Bronchial epithelial cell (primary cell): Measurements from ENCODE around the gene HOXA6. TPM values are rescaled to one million over a fixed set of nuclear protein-coding genes. Genes with fewer than 3 reads are reported as not detected.

ENCODE experiments used
- DNase-seq: peaks from one replicate; pipeline ENCODE4 v3.0.0-alpha.2; 2010; ENCODE audit warnings: low read depth
- FAIRE-seq: peaks from 2 replicates; lab custom pipeline; 2011; peaks lifted over from hg19 to GRCh38; lab: Jason Lieb, UNC
- H3K27me3 ChIP-seq: 2 replicates; pipeline ENCODE4 v1.5.1; 2011; ENCODE audit warnings: low read length; ENCODE audit not compliant: control insufficient read depth, insufficient read depth
- H3K36me3 ChIP-seq: 2 replicates; pipeline ENCODE4 v1.5.1; 2011; ENCODE audit warnings: low read length; ENCODE audit not compliant: control insufficient read depth, insufficient read depth
- H3K4me3 ChIP-seq: 2 replicates; pipeline ENCODE4 v1.5.1; 2011; ENCODE audit warnings: mild to moderate bottlenecking, low read depth, low read length, control low read depth
- total RNA-seq: library from RNA; depleted of rRNA; stranded (reverse); fragments of >200 nt; gene quantifications from 2 replicates; pipeline ENCODE4 v1.2.1, GENCODE V29; 2014
- TF ChIP-seq, protein P1 (sequence below): IDR thresholded peaks from 2 replicates; pipeline ENCODE4 v1.5.1; 2011; ENCODE audit warnings: mild to moderate bottlenecking, moderate library complexity, low read length, control low read depth, inconsistent platforms; ENCODE audit not compliant: insufficient read depth, severe bottlenecking

The HOXA6 gene
- total RNA-seq, 1 donor from 2014 or later: 0.53 TPM

DNA sequence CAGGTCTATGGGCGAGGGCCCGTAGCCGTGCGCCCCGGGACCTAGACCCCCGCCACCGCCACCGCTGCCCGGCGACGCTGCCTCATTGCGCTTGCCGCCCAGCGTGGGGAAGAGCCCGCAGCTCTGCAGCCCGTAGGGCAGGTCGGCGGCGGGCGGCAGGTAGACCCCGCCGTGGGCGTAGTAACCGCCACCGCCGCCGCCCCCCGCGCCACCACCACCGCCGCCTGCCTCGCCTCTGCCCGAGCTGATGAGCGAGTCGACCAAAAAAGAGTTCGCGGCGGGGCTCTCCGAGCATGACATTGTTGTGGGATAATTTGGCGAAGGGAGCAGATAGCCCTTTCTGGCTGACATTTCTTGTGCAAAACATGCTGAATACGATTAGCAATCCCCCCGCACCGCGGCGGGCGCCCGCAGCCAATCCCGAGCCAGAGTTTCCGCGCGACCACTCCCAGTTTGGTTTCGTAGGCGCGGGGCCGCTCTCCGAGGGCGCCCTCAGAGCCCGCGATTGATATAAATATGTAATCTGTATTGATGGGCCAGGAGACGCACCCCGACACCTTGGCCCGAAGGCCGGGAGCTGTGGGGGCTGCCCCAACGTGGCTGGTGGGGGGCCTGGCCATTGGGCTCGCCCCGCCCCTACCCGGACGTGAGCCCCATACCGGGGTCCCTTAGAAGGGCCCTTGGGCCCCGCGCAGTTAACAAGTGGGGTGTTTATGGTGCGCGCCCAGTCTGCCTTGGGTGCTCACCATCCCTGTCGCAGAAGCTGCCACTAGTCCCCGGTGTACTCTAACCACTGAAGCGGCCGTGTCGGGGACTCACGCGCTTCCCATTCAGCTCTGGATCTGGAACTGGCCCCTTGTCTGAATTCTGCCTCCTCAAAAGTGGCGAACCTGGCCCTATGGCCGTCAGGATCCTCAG, 26.6 kb upstream of the HOXA6 start, which contains the start of gene HOXA10:
HOXA10 (minus strand) TSS at position 365 of the 918 bp plus-strand sequence; CDS start at position 351, 14 bp downstream.
- DNase-seq (no peak), FAIRE-seq (no peak)
- H3K27me3 ChIP-seq: peaks cover 70% of the 10 kb centered on the region
- TF ChIP-seq, protein P1, sequence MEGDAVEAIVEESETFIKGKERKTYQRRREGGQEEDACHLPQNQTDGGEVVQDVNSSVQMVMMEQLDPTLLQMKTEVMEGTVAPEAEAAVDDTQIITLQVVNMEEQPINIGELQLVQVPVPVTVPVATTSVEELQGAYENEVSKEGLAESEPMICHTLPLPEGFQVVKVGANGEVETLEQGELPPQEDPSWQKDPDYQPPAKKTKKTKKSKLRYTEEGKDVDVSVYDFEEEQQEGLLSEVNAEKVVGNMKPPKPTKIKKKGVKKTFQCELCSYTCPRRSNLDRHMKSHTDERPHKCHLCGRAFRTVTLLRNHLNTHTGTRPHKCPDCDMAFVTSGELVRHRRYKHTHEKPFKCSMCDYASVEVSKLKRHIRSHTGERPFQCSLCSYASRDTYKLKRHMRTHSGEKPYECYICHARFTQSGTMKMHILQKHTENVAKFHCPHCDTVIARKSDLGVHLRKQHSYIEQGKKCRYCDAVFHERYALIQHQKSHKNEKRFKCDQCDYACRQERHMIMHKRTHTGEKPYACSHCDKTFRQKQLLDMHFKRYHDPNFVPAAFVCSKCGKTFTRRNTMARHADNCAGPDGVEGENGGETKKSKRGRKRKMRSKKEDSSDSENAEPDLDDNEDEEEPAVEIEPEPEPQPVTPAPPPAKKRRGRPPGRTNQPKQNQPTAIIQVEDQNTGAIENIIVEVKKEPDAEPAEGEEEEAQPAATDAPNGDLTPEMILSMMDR: no peak
- H3K36me3 ChIP-seq: no peaks in the 10 kb centered on the region
- H3K4me3 ChIP-seq: no peak within 1 kb of the TSS

DNA sequence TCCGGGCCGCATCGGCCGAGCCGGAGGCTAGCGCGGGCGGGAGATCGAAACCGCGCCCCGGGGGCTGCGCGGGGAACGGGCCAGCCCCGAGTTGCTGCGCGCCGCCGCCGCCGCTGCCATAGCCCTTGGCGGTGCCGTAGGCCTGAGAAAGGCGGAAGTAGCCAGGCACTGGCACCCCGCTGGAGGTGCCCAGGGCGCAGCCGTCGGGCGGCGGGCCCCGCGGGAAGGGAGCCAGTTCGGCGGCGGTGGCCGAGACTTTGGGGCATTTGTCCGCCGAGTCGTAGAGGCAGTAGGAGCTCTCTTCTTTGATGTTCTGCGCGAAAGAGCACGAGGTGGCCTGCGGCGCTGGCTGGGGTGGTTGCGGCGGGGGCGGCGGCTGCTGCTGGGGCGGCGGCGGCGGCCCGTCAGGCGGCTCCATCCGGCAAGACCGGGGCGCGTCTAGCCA, 26.0 kb upstream of the HOXA6 start:
- TF ChIP-seq, protein P1: no peak
- DNase-seq (no peak), FAIRE-seq (no peak)
- H3K27me3 ChIP-seq: peaks cover 72% of the 10 kb centered on the region
- no peaks in the 10 kb centered on the region for H3K36me3 ChIP-seq
- no peak overlapping the region for H3K4me3 ChIP-seq

DNA sequence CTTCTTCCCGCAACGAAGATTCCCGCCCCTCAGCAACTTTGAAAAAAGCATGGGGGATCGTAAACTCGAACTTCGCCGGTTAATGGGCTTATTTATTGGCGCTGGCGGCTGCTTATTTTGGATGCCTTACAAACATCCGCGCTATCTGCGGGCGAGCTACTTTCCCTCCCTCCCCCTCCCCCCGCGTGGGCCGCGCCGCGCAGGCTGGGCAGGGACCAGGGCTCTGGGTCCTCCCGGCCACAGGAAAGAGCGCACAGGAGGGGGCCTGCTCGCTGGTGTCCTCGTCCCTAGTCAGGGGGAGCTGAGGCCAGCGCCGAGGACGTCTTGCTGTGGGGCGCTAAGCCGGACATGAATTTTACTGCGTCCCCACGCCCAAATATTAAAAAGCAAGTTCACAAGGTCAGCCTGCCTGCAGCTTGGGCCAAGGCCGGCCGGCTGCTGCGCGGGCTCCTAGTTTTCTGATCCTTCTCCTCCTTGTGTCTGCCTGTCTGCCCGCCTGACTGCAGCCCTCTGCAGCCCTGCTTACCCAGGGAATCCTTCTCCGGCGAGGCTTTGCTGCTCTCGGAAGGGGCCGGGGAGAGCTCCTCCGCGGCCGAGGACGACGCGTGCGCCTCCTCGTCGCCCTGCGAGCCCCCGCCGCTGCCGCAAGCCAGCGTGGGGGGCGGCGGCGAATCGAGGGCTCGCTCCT, 25.4 kb upstream of the HOXA6 start:
- TF ChIP-seq, protein P1: no peak
- FAIRE-seq (no peak), DNase-seq (no peak)
- peaks cover 74% of the 10 kb centered on the region for H3K27me3 ChIP-seq
- H3K36me3 ChIP-seq: no peaks in the 10 kb centered on the region
- no peak overlapping the region for H3K4me3 ChIP-seq

DNA sequence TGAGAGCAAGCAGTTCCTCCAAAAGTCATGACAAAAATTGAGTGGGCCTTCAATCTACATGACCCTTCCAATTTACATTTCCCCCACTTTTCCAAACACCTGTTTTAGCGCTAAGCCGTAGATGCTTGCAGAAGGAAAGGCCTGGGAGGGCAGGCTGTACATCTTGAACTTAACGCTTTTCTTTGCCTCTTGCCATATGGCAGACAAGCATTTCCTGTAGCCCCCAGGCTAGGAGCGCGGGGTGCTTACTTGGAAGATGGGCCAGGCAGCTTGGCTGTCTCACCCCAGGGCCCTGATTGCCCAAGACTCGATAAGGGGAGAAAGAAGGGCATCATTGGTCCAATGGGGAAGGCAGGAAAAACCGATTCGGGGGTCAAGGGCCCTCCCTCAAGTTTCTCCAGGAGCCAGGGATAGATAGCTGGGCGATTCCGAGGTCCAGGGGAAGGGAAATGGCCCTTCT, 24.8 kb upstream of the HOXA6 start:
- TF ChIP-seq, protein P1: no peak
- Histone ChIP-seq H3K36me3 (no peaks in the 10 kb centered on the region), H3K4me3 (no peak overlapping the region), H3K27me3 (peaks cover 80% of the 10 kb centered on the region)
- FAIRE-seq: no peak
- no peak for DNase-seq

DNA sequence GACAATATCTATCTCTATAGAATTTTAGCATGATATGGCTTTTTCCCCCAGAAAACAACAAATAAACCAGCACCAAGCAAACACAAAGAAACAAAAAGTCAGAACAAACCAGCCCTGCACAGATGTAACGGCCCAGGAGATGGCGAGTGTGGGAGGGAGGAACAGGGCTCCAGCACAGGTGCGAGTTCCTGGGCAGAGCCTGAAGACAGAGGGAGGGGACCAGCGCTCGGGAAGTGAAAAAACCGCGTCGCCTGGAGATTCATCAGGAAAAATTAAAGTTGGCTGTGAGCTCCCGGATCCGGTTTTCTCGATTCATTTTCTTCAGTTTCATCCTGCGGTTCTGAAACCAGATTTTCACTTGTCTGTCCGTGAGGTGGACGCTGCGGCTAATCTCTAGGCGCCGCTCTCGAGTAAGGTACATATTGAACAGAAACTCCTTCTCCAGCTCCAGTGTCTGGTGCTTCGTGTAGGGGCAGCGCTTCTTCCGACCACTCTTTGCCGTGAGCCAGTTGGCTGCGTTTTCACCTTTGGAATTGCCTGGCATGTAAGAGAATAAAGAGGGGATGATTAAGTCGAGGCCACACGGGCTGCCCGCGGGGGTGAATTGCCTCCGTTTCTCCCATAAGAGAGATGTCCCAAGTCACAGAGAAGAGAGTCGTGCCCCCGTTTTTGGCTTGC, 24.2 kb upstream of the HOXA6 start:
- Histone ChIP-seq H3K4me3 (no peak overlapping the region), H3K27me3 (peaks cover 80% of the 10 kb centered on the region), H3K36me3 (no peaks in the 10 kb centered on the region)
- DNase-seq (no peak), FAIRE-seq (no peak)
- TF ChIP-seq, protein P1: no peak
